HG03066 (cell line): ENCODE measurements around the gene ZPBP2.

Experiments
- ATAC-seq: cut with Tn5 transposase; IDR thresholded peaks from one replicate; pipeline ENCODE4 v1.9.1; 2021; ENCODE audit warnings: low read depth; ENCODE audit not compliant: unreplicated experiment

The ZPBP2 gene

DNA sequence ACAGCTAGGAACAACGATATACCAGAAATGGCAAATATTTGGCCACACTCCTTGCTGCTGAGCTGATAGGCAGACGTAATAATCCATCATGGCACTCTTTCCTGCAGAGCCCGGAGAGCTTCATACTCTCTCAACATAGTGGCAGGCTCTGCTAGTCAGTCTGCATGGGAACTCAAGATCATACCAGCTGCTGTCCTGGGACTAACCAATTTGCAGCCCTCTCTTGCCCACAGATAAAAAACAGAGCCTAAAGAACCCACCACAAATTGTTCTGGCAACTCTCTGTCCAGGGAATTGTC, 36.9 kb downstream of the ZPBP2 start:
- ATAC-seq: no peak

DNA sequence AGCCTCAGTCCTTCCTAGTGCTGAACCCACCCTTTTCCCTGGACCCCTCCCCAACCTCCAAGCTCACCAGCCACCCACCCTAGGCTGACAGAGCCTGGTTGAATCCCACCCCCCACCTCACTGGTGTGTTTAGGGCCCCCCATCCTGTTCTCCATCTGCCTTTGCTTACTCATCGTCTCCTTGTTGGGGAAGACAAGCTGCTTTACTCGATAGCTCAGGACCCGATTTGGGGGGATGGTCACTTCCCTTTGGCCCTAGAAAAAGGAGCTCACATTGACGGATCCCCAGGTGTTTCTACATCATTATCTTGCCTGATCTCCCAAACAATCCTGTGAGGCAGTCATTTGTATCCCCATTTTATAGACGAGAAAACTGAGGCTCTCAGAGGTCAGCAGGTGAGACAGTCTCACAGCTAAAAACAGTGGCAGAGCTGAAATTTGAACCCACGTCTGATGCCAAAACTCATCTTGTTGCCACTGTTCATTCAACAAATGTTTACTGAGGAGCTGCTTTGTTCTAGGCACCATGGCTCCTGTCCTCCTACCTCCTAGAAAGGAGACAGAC, 40.9 kb downstream of the ZPBP2 start:
- no peak for ATAC-seq

DNA sequence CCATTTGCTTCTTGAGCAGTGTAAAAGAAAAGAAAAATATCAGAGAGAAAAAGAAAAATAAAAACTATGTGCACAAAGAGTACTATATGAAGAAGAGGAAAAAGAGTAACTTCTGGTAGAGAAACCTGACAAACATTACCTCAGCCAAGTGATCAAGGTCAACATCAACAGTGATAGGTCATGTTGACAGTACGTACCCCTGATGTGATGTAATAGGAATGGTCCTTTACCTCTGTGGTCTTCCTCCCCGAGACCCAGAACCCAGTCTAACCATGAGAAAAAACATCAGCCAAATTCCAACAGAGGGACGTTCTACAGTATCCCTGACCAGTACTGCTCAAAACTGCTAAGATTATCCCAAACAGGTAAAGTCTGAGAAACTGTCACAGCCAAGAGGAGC, 46.0 kb downstream of the ZPBP2 start:
- ATAC-seq: no peak

DNA sequence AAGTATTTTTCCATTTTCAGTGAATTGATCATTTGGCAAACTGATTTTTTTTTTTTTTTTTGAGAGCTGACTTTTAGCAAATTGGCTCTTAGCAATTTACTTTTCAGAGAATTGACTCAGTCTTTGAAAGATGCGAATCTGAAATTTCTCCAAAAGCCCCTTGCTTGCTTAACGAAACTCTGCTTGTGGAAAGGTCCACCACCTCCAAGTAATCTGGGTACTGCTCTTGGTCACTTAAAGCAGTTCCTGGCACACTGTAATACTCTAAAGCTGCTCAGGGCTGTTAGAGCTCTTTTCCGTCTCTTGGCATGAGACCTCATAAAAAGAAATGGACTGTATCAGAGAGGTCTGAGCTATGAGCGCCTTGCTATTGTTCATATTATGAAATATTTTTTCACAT, 47.6 kb downstream of the ZPBP2 start:
- ATAC-seq: no peak

DNA sequence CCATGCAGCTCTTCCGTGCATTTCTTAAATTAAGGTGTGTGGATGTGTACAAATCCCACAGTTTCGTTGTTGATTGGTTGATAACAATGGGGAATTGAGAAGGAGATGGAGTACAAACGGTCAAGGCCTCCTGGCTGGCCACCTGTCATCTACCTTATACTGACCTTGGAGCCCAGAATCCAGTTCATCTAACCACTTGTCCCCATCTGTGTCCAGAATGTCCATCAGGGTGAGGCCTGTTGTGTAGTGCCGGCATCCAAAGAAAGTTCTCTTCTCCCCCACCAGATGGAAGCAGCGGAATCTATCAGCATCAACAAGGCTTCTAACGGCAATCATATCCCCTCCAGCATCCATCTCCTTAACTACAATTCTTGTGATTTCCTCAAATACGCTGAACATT, 48.9 kb downstream of the ZPBP2 start:
- no peak for ATAC-seq

DNA sequence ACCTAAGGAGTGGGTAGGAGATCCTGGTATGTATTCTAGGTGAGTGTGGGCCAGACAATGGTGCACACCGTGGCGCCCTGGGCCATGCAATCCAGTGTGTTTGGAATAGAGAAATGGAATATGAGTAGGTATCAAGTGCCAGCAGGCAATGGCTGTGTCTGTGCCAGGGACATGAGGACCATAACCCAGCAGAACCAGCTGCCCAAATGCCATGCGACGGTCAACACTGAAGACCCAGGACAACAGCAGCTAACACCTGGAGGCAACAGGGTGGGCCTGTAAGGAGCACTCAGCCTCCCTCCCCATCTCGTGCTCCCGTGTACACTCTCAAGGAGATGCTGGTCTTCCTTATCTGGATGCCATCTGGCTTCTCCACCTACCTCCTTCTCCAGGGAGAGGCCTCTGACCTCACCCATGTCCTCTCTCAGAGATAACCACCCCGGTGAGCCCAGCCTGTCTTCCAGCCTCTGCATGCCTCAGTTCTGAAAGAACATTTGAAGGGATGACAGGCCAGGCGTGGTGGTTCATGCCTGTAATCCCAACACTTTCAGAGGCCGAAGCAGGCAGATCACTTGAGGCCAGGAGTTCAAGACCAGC, 51.2 kb downstream of the ZPBP2 start:
- no peak for ATAC-seq

DNA sequence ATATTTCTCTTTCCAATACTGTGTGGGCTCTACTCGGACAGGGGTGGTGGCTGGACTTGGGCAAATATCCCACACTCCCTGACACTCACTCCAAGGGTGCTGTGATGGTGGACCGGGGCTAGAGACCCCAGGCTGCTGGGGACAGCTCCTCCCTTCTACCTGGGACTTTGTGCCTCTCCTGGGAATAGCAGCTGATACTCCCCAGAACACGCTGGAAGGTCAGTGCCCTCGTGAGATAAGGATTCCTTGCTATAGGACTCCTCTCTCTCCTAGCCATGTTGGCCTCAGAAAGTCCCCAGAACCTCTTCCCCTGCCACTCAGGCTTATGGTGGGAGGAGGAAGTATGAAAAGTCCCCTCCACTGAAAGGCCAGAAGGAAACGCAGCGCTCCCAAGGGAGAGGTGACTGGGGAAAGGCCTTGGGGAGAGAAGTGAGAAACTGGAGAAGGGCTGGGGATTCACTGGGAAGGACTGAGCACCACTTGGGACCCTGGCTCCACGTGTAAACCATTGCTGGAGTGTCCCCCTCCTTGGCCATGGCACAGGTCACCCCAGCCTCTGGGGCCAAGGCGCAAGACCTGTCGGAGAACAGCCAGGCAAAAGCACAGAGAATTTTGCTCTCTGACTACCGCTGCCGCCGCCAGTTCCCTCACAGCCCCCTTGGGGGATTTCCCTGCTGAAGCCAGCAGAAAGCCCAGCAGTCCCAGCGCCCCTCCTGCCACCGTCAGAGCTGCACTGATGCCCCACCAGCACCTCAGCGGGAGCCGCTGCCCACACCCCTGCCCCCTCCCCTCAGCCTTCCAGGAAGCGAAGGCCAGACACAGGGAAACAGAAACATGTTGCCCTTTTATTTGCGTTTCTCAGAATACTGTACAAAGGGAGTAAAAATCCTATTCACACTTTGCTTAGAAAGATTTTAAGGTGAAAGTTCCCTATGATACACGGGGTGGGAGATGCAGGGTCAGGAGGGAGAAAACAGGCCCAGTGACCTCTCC, 52.5 kb downstream of the ZPBP2 start:
- ATAC-seq: no peak

DNA sequence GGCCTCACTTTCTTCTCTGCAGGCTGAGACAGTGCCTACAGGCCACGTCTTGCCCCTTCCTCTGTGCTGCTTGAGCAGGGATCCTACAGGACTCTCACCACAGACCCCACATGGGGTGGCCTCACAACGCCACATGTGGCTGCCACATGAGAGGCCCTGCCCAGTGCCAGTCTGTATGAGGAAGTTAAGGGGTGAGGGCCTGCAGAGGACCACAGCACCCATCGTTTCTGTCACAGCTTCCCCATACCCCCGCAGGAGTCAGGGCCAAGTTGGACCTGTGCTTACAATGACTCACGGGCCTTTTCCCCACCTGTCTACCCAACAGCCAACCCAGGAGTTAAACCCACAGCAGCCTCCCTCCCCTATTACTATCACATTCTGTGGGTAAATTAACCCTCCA, 53.3 kb downstream of the ZPBP2 start:
- ATAC-seq: no peak

DNA sequence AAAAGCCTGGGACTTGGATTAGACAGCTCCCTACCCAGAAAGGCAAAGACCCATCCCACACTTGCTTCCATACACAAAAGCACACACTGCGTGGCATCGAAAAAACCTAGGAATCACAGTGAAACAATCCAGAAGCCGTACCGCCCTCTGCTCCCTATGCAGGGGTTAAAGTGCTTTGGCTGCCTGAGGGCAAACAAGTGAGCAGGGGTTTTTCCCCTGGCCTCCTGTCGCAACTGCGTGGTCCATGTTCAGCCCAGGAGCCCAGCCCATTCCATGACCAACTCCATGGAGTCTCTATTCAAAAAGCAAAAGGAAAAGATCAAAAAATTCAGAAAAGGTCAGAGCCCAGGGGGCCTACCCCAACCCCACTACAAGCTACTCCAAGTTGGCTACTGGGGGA, 54.0 kb downstream of the ZPBP2 start:
- no peak for ATAC-seq

DNA sequence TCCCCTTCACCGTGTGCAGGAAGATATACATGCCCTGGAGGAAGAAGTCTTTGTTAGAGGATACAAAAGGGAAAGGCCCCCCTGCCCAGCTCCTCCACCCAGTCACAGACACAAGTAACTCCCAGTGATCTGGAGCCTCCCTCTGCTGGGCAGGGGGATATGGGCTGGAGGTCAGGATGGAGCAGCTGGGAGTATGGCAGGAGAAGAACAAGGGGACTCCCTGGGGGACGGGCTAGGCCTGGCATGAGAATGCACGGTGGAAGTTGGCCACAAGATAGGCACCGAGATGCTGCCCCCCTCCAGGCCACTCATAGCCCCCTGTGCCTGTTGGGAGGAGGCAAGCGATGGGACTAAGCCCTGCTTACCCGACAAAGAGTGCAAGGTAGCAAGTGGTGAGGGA, 55.2 kb downstream of the ZPBP2 start:
- ATAC-seq: no peak

DNA sequence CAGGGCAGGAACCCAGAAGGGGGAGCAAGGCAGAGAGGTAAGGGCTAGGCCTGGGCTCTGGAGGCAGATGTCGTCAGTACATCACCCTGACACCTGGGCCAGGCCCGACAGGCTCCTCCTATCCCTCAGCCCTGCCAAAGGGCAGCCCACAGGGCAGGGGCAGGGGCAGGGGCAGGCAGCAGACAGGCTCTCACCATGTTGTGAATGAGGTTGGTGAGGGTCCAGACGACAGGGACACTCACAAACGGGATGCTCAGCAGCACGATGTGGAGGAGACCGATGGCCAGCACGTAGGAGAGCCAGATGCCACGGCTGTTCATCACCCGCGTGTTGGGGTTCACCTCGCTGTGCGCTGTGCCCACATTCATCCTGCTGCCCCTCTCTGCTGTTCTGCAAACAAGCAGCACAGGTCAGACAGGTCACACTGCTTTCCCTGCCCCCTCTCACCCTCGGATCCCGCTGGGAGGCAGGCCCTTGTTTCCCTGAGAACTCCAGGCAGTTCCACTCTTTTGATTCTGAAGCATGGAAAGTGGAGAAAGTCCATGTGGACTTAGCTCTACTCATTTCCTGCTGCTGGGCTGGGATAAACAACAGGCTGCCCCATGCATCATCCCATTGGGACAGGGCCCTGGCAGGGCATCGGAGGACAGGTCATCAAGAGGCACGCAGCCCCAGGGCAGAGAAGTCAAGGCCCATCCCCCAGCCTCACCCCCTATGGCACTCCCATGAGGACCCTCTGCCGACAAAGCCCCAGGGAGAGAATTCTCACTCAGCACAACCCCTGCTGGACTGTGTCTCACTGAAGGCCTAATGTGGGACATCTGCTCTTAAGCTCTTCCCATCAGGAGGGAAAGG, 56.1 kb downstream of the ZPBP2 start:
- ATAC-seq: no peak

DNA sequence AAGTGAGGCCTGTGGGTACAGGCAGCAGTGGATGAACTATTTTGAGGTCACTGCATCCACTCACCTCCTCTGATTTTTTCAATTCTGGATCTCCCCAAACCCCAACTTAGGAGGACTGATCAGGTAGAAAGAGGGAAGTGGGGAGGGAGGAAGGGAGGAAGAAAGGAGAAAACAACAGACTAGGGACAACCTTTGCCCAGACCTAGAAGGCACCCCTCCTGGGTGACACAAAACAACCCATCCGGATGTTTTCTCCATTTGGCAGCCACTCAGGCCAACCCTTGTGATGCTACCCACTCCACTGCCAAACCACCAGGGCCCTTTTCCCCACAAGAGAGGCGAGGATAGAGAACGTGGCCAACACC, 56.7 kb downstream of the ZPBP2 start:
- ATAC-seq: no peak

DNA sequence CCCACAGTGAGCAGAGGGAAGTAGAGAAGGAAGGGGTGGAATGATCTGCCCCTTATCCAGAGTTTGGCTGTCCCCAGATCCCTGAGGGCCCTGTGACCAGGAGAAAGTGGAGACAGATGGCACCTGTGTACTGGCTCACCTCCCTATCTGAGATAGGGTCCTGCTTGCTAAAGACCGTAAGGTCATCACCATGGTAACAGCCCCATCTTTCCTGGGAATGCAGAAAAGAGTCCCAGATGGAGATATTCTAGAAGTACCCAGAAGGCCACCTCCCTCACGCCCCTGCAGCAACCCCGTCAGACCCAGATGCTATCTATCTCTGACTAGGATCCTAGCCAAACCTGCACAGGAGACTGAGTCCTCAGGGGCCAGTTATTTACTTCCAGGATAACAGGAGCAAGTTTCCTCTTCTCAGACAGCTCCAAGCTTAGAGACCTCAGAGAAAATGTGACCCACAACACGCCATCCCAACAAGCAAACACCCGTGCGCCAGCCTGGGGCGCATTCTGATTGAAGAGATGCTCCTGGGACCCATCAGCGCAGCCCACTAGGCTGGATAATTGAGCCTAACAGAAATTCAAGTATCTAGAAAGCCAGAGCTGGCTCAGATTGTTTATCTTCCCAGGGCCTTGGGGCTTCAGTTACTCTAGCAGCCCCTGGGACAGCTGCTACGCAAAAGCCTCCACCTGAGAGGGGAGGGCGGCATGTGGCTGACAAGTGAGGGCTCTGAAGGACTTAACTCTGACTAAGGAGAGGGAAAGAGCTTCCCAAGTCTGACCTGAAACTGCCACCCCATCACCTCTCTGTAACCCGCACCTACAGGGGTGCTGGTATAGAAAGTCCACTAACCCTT, 57.5 kb downstream of the ZPBP2 start:
- no peak for ATAC-seq

DNA sequence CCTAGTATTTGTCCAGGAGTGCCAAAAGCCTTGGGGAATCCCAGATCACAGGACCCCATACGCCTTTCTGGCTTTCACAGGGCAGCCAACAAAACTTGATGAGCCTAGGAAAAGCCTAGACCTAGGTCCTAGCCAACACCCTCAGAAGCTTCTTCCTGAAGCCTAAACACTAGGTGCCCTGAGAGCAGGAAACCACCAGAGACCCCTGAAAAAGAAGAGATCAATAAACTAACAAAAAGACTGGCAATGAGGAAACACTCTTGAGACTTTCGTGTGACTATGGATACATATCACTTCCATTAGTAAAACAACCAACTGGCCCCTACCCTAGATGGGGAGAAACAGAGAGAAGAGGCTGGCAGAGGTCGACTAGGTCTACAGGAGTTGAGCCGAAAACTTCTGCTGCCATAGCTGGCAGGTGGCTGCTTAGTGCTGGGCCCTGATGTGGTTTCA, 58.2 kb downstream of the ZPBP2 start:
- ATAC-seq: no peak

DNA sequence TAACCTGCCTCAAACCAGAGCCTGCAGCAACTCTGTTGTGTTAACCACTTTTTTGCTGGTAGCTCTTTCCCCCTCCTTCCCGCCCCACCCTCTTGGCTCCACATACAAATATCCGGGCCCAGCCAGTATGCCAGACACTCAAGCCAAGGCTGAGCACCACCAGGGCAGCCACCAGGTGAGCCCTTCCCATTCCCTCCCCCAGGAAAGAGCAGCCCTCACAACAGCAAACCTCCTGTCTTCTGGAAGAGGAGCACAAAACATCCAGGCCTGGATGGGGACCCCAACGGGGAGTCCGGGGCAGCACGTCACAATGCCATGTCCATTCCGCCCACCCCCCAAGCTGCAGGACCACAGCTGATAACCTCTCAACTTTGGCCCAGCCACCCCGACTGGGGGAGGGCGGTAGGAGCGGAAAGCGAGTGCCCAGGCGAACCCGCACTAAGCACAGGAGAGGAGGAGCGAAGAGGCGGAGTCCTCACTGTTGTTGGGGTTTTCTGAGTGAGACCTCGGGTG, 58.6 kb downstream of the ZPBP2 start:
- ATAC-seq: no peak
